ENCODE results near the gene SH2D2A.

SH2D2A gene

GRCh38 chr1:156847591-156848460 lies 31.2 kb upstream of the SH2D2A start:
- no peak for DNase-seq

DNA sequence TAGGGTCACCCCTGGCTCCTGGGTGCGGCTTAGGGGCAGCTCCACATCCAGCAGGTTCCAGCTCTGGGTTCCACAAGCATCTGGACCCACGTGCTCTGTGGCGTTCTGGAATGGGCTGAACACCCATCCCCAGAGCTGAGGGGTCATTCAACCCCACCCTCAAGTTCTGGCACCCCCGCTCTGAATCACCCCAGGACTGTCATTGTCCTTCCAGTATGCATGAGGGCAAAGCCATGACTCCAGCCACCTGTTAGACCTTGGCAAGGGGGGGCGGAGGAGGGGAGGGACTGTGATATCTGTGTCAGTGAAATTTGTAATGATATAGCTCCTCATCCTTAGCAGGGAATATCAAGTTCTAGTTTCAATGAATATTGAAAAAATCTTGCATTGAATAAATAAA lies 30.0 kb upstream of the SH2D2A start:
- no peak for DNase-seq

DNA sequence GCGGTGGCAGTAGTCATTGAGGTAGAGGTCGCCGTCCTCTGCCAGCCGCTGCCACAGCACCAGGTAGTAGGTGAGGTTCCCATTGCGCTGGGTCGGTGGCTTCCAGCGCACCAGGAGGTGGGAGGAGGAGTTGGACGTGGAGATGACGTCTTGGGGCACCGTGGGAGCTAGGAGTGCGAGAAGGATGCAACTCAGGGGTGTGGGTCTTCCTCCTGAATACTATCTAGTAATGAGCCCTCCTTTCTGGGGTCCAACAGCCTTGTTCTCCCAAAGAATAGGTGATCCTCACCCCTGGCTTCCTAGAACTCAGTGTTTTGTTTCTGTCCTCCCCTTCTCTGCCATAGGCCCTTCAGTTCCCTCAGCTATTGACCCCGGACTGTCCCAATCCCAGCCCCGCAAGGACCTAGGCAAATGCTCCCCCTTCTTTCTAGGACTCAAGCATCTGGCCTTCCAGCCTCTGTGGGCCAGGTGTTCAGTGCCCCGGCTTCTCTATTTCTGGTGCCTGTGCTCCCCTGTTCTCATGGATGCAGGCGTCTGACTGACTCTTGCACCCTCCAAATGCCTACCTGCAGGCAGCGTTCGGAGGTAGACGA lies 29.4 kb upstream of the SH2D2A start:
- DNase-seq = no peak

DNA sequence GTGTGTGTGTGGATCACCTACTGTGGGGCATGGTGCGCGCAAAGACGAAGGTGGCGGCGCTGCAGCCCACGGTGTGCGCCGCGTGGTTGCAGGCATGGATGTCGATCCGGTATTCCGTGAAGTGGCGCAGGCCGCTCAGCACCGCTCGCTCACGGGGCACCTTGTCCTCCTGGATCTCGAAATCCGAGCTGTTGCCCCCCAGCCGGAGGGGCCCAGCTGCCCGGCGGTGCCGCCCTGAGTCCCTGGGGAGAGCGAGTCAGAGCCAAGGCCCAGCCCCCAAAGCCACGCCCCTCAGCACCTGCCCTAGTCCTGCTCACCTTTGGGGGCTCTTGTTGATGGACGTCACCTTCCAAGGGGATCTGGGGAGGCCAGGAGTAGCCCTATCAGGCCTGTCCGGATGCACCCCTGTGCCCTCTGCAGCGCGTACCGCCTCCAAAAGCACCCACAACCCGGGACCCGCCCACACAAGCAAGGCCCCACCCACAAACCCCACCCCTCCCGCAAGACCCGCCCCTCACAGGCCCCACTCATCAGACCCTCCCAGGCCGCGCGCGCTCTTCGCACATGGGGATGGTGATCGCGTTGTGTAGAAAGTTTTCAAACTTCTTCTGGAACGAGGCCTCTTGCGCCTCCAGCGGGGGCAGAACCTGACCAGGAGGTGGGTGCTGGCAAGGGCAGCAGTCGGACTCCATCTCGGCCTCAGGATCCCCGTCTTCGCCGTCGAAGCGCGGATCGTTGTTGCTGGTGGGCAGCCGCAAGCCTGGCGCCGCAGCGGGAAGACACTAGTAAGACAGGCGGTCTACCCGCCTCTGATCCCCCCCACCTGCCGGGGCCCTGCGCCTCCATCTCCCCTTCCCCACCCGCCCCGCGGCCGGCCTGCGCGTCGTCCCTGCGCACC lies 28.7 kb upstream of the SH2D2A start:
- DNase-seq = peak; percentile 52

- DNase-seq = no peak
Observed at GRCh38 chr1:156844638-156845037, 28.0 kb upstream of the SH2D2A start.

GRCh38 chr1:156844102-156844501 lies 27.5 kb upstream of the SH2D2A start:
- DNase-seq = no peak

DNA sequence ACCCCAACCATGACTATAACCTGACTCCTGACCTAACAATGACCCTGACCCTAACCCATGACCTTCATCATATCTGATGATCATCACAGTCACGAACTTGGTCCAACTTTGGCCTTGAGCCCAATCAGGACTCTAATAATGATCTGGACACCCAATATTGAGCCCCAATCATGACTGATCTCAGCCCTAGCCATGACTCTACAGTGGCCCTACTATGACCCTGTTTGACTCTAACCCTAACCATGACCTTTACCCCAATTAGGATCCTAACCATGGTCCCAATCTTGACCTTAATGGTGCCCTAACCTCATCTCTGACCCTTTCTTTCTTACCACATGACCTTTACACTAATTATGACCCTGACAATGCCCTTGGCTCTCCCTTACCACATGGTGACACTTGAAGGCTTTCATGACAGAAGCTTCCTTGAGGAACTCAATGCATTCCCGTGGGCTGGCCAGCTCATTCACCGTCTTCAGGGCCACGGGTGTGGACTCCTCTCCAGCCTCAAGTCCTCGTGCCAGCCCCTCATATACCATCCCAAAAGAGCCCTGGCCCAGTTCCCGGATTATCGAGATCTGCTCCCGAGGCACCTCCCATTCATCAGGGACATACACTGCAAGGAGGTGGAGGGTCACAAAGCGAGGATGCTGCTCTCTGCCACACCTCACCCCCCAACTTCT lies 26.1 kb upstream of the SH2D2A start:
- DNase-seq = no peak

DNA sequence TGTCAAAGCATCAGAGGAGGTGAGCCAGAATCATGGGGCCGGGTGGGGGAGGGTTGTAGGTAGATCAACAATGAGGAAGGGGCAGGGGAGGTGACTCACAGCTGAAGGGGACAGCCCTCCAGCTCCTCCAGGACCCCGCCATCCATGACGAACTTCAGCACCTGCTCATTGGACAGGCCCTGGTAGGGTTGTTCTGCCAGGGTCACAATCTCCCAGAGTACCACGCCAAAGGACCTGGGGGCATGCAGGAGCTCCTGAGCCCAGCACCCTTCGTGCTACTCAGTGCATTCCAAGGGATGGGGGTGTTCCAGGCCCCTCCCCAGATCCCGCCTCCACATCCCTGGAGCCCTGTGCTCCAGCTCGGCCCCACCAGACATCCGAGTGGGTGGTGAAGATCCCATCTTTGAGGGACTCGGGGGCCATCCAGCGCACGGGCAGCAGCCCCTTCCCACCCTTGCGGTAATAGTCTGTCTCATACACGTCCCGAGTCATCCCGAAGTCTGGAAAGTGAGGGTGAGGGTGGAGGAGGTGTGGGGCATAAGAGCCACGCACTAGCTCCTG lies 24.7 kb upstream of the SH2D2A start:
- DNase-seq = no peak

DNA sequence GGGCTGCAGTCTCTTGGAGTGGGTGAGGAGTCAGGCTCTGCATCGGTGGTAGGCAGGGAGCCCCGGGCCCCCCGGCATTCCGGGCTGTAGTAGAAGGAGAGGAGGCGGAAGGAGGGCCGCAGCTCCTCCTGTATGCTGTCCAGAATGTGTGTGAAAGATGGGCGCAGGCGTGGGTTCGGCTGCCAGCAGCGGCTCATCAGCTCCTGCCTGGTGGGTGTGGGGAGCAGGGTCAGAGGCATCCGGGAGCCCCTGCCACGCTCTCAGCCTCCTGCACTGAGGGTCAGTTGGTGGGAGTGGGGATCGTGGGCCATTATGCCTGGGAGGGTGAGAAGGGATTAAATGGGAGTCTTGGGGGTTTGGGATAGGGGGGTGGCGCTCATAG lies 24.2 kb upstream of the SH2D2A start:
- no peak for DNase-seq

- DNase-seq = no peak
Observed at GRCh38 chr1:156840186-156840897, 23.7 kb upstream of the SH2D2A start.

DNA sequence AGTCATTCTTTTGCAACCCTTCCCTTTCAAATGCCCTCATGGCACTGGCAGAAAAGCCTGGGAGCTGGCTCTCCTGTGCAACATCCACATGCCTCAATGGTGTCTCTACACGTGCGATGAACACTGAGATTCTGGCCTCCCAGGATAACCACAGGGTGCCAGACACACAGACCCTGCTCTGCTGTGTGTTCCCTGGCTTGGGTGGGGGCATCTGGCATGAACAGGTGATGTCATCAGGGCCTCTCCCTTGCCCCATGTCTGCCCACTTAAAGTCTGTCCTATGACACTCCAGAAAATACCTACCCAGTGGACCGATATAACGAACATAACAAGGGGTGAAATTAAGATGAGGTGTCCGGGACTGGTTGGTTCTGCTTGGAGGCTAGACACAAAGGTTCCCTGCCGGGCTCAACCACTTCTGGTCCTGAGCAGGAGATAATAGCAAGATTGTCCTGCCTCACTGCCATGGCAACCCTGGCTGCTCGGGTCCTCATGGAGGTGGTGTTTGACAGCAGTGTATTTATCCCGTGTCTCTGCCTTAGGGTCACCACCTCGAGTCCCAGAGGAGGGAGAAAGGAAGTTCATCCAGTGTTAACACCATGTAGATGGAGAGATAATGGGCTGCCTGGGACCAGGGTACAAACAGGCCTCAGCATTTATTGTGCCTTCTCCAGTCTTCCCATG lies 22.9 kb upstream of the SH2D2A start:
- no peak for DNase-seq

GRCh38 chr1:156838972-156839371 lies 22.3 kb upstream of the SH2D2A start:
- DNase-seq = peak; percentile 29

DNA sequence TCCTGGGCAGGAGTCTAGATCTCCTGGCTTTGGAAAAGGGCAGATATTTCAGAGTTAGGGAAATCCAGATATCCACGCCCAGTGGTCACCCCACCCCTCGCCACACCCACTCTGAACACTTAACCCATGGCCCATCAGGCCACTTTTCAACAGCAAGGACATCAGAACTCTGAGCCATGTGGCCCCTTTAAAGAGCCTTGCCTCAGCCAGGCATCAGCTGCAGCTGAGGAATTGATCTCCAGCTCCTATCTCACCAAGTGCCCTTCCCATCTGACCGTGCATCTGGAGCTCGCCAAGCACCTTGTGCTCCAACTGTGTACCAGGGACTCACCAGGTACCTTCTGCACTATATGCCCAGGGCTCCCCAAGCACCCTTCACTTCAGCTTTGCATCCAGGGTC lies 20.2 kb upstream of the SH2D2A start:
- DNase-seq = no peak

GRCh38 chr1:156836041-156836654 lies 19.5 kb upstream of the SH2D2A start:
- no peak for DNase-seq

GRCh38 chr1:156834322-156834721 lies 17.7 kb upstream of the SH2D2A start:
- no peak for DNase-seq

GRCh38 chr1:156833603-156834002 lies 17.0 kb upstream of the SH2D2A start:
- no peak for DNase-seq

DNA sequence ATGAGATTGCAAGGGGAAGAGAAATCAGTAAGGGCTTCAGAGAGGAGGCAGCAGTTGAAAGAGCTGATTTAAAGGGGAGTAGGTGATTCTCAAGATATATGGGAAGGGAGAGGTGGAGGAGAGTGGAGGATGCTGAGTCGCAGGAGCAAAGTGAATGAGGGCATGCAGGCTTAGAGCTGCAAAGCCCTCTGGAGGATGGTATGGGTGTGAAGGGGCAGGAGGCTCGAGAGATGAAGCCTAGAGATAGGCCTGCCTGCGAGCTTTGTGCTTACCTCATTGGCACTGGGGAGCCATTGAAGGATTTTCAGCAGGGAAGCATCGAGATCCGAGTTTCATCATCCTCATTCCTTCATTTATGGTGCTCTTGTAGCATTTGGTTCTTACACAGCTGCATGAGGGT lies 15.8 kb upstream of the SH2D2A start:
- DNase-seq = no peak

- no peak for DNase-seq
Observed at GRCh38 chr1:156828400-156829124, 11.9 kb upstream of the SH2D2A start.

DNA sequence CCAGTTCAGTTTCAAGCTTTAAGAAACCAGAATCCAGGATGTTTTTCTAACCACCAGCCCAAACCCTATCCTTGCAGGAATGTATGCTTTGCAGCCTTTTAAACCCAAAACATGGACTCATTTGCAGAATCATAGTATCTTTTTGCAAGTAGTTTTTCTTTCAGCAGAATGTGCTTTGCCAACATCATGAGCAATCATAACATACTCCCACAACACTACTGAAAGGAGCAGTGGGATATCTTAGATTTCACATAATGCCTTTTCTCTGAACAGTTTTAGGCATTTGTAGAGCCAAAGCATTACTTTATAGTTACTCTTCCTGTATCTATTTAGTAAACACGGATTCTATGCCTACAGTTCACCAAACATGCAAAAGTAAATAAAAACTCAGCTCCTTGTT lies 10.0 kb upstream of the SH2D2A start:
- no peak for DNase-seq

DNA sequence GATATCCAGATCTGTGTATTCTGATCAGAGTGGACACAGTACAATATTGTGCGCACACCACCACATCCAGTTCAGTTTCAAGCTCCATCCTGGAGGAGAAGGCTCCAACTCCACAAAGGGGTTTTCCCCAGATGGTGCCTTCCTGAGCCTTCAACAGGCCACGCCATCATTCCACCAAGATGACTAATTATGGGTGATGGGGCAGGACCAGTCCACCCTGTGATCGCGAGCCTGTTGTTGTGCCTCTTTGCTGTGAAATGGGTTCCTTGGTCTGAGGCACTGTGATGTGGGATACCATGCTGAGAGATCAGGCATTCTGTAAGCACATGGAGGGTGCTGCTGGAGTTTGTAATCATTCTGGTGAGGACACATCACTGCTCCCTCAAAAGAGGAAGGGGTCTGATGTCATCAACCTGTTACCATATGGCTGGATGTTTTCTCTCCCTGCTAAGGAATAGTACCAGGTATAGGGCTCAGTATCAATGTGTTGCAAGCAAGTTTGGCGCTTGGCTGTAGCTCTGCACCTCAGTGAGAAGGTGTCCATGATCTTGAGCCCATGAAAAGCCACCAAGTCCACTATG lies 6.7 kb upstream of the SH2D2A start:
- no peak for DNase-seq

Data from effector CD8-positive, alpha-beta T cell (primary cell).